Stimulated activated naive CD8-positive, alpha-beta T cell treated with anti-CD3 and anti-CD28 coated beads, Interleukin-15, Interleukin-2, amounts not matched to agents 100 U/mL and 50 U/mL, for 24 hours (primary cell): ENCODE data around the gene STX7.
A peak's percentile ranks its signal among the peaks of the same experiment; 100 is the strongest.
"Not testable (repeated sequence)": the region's sequence is repeated elsewhere in the genome, so short reads cannot be mapped to it uniquely, and the experiment has no call there.

Experiments
- ATAC-seq: fragments of 150-1000 bp; cut with Tn5 transposase; one replicate; pipeline ENCODE4 v1.10.0; 2021
- DNase-seq: peaks from one replicate; pipeline ENCODE4 v3.0.0; 2021

STX7 gene

GRCh38 chr6:132512638-132513632, at the start of gene STX7:
Gene STX7 (minus strand): TSS chr6:132513116. CDS start chr6:132503530, 9,586 bp downstream.
- DNase-seq (peak; percentile 89), ATAC-seq (peak; percentile 95)

- DNase-seq, ATAC-seq: not testable (repeated sequence)
These were observed 47.2 kb upstream of the STX7 start for GRCh38 chr6:132560087-132560486.

GRCh38 chr6:132552372-132552771, 39.5 kb upstream of the STX7 start, which contains the start of gene TAAR8:
Gene TAAR8 (plus strand): TSS chr6:132552672. CDS start chr6:132552693, 21 bp downstream.
- ATAC-seq (no peak), DNase-seq (no peak)

- ATAC-seq (no peak), DNase-seq (no peak)
These were observed 38.3 kb upstream of the STX7 start for GRCh38 chr6:132551214-132551613.

- DNase-seq = no peak
- no peak for ATAC-seq
These were observed 36.0 kb upstream of the STX7 start for GRCh38 chr6:132548746-132549463.

- no peak for DNase-seq
- ATAC-seq = no peak
These were observed 31.9 kb upstream of the STX7 start for GRCh38 chr6:132544826-132545225.

GRCh38 chr6:132537977-132538376, 25.1 kb upstream of the STX7 start, which contains the start of gene TAAR9:
Gene TAAR9 (plus strand): TSS chr6:132538277. CDS start chr6:132538290, 13 bp downstream.
- no peak for ATAC-seq
- no peak for DNase-seq

- ATAC-seq = no peak
- DNase-seq = no peak
These were observed 24.2 kb upstream of the STX7 start for GRCh38 chr6:132537145-132537544.

- not testable (repeated sequence) for DNase-seq, ATAC-seq
These were observed 21.6 kb upstream of the STX7 start for GRCh38 chr6:132534546-132534945.

GRCh38 chr6:132530293-132530974, 17.5 kb upstream of the STX7 start:
- peak; percentile 76 for DNase-seq
- ATAC-seq = peak; percentile 63

GRCh38 chr6:132527791-132528190, 14.9 kb upstream of the STX7 start:
- no peak for DNase-seq
- ATAC-seq = no peak

- DNase-seq (no peak), ATAC-seq (no peak)
These were observed 13.5 kb upstream of the STX7 start for GRCh38 chr6:132526461-132526860.

- DNase-seq (no peak), ATAC-seq (no peak)
These were observed 12.9 kb upstream of the STX7 start for GRCh38 chr6:132525866-132526265.

- no peak for ATAC-seq
- DNase-seq = no peak
These were observed 11.7 kb upstream of the STX7 start for GRCh38 chr6:132524646-132525045.

- ATAC-seq (no peak), DNase-seq (no peak)
These were observed 8.0 kb upstream of the STX7 start for GRCh38 chr6:132520953-132521352.

- ATAC-seq (no peak), DNase-seq (no peak)
These were observed 2.5 kb upstream of the STX7 start for GRCh38 chr6:132515386-132515785.

- no peak for DNase-seq
- no peak for ATAC-seq
These were observed 1.1 kb upstream of the STX7 start for GRCh38 chr6:132513831-132514545.

GRCh38 chr6:132512342-132512637, 626 bp downstream of the STX7 start:
- ATAC-seq = no peak
- no peak for DNase-seq

GRCh38 chr6:132511831-132512220, 1.1 kb downstream of the STX7 start:
- DNase-seq (no peak), ATAC-seq (no peak)

- no peak for ATAC-seq
- no peak for DNase-seq
These were observed 1.6 kb downstream of the STX7 start for GRCh38 chr6:132511210-132511830.
